Natural killer cell (primary cell): ENCODE measurements around the gene SPNS2. TPM values are rescaled to one million over a fixed set of nuclear protein-coding genes. Genes with fewer than 3 reads are reported as not detected.

ENCODE experiments used
- total RNA-seq, 4 donors: library from RNA; stranded (reverse); fragments of 120-200 nt in 1 of 4; gene quantifications; one replicate each; pipeline versions ENCODE4 v1.2.3 to v1.2.4, GENCODE V29; 2013 to 2022

Gene SPNS2
- total RNA-seq, 3 donors from 2014 or later (not counting 1 experiment from before 2014, with no cell fraction given): 0.28 to 0.93 (median 0.43) TPM

Other genes with a start within 250 kb of the SPNS2 start
- 10 to 100 TPM; 58.4 to 72.4 (median 68.8) TPM for gene ANKFY1, start 234.9 kb upstream of the SPNS2 start, total RNA-seq
- 10 to 100 TPM; 58.2 to 76.4 (median 64.7) TPM for gene UBE2G1, start 132.2 kb upstream of the SPNS2 start, total RNA-seq
- gene SPNS3, start 64.9 kb upstream of the SPNS2 start, total RNA-seq: 1 to 10 TPM; 1.2 to 2.1 (median 1.9) TPM
- gene MYBBP1A, start 56.5 kb downstream of the SPNS2 start, total RNA-seq: 10 to 100 TPM; 50.5 to 58.1 (median 52.7) TPM
- not detected for gene GGT6, start 61.7 kb downstream of the SPNS2 start, total RNA-seq
- not detected for gene SMTNL2, start 85.6 kb downstream of the SPNS2 start, total RNA-seq
- not detected for gene ALOX15, start 142.8 kb downstream of the SPNS2 start, total RNA-seq
- 10 to 100 TPM; 32.3 to 45.8 (median 43.5) TPM for gene PELP1, start 205.3 kb downstream of the SPNS2 start, total RNA-seq
- 100 to 1,000 TPM; 314 to 374 (median 335) TPM for gene ARRB2, start 211.8 kb downstream of the SPNS2 start, total RNA-seq
- gene MED11, start 232.5 kb downstream of the SPNS2 start, total RNA-seq: 10 to 100 TPM in 2 of 3 donors, 1 to 10 TPM in 1; 9.1 to 15.0 (median 10.5) TPM
- gene ZMYND15, start 241.0 kb downstream of the SPNS2 start, total RNA-seq: 1 to 10 TPM in 1 of 3 donors, under 1 TPM in 2; 0.52 to 3.5 (median 0.93) TPM
- gene CXCL16, start 241.0 kb downstream of the SPNS2 start, total RNA-seq: 10 to 100 TPM in 2 of 3 donors, 1 to 10 TPM in 1; 4.0 to 31.8 (median 16.0) TPM